Kidney (tissue), 14 donors: ENCODE data around the gene SPATA6. TPM values are rescaled to one million over a fixed set of nuclear protein-coding genes. Genes with fewer than 3 reads are reported as not detected.
A peak's percentile ranks its signal among the peaks of the same experiment; 100 is the strongest.

Source experiments
- DNase-seq, 5 donors: peaks; one replicate each; pipeline ENCODE4 v3.0.0-alpha.2; 2013 to 2020
- FAIRE-seq: peaks from 2 replicates; lab custom pipeline; 2012; peaks lifted over from hg19 to GRCh38; lab: Jason Lieb, UNC
- H3K27ac ChIP-seq, 2 donors: one replicate each; pipeline ENCODE4 v1.7.0; 2013; ENCODE audit warnings: low read depth in 2 of 2, low read length in 2 of 2, inconsistent platforms in 1 of 2
- H3K27me3 ChIP-seq: one replicate; pipeline ENCODE4 v1.7.1; 2013; ENCODE audit warnings: low read length, inconsistent platforms; ENCODE audit not compliant: control insufficient read depth, insufficient read depth
- H3K36me3 ChIP-seq, 3 donors: one replicate each; pipeline versions ENCODE4 v1.7.0 to v1.7.1; 2013; ENCODE audit warnings: low read length in 3 of 3, control low read depth in 1 of 3, inconsistent platforms in 1 of 3; ENCODE audit not compliant: insufficient read depth in 3 of 3, control insufficient read depth in 2 of 3
- H3K4me1 ChIP-seq, 3 donors: one replicate each; pipeline versions ENCODE4 v1.7.0 to v1.7.1; 2013; ENCODE audit warnings: low read length in 3 of 3, inconsistent platforms in 1 of 3, low read depth in 1 of 3; ENCODE audit not compliant: control insufficient read depth in 2 of 3, insufficient read depth in 2 of 3
- H3K4me3 ChIP-seq, 3 donors: one replicate each; pipeline versions ENCODE4 v1.7.0 to v1.8.1; 2013; ENCODE audit warnings: low read length in 3 of 3, control low read depth in 1 of 3, inconsistent platforms in 1 of 3
- H3K9ac ChIP-seq, 3 donors: one replicate each; pipeline versions ENCODE4 v1.7.0 to v1.7.1; 2013; ENCODE audit warnings: low read length in 3 of 3, control low read depth in 1 of 3, inconsistent platforms in 1 of 3
- H3K9me3 ChIP-seq, 3 donors: one replicate each; pipeline versions ENCODE4 v1.7.0 to v1.7.1; 2013; ENCODE audit warnings: low read length in 3 of 3, control low read depth in 1 of 3, inconsistent platforms in 1 of 3; ENCODE audit not compliant: control insufficient read depth in 2 of 3, insufficient read depth in 1 of 3
- CTCF ChIP-seq: IDR thresholded peaks from 3 replicates; pipeline ENCODE4 v1.5.1; 2012; ENCODE audit warnings: mild to moderate bottlenecking, moderate library complexity, borderline replicate concordance; ENCODE audit not compliant: insufficient read depth; ENCODE audit errors: extremely low read depth
- intact Hi-C: fragments of 100-400 bp; cut with DNase I; formaldehyde crosslinking; loops from one replicate; pipeline ENCODE4 v1.11.1; 2022
- polyA plus RNA-seq: library from polyadenylated mRNA; stranded (reverse); fragments of 350-450 nt; fragmentation: Illumina TruSeq; extraction: RNeasy Lipid Tissue Mini Kit (QIAGEN cat#74804); gene quantifications from one replicate; pipeline ENCODE4 v1.2.3, GENCODE V29; 2014; ENCODE audit warnings: low read depth, low replicate concordance; ENCODE audit not compliant: insufficient read depth
- total RNA-seq: library from RNA; stranded (reverse); fragmentation: NEBNext Ultra II Directional; extraction: Animal tissue kit (Norgen Biotek cat#: 25700); gene quantifications from one replicate; pipeline ENCODE4 v1.2.1, GENCODE V29; 2021
- donor health status: control.
- donor health status: control.
- donor health status: control.
- donor health status: control.
- donor health status: control.
- donor health status: DM: yes; HTN: yes; CAD: no.
- donor health status: Normal renal cell carcinoma (clear cell type).

The SPATA6 gene
- total and polyA plus RNA-seq, 2 donors from 2014 or later, result 5.6 to 32.5 TPM

- no peak overlapping the region for H3K9ac ChIP-seq
- H3K36me3 ChIP-seq, result no peaks in the 10 kb centered on the region
- H3K27ac ChIP-seq, result no peak overlapping the region
- H3K27me3 ChIP-seq, result no peaks in the 10 kb centered on the region
- no peaks in the 10 kb centered on the region for H3K4me1 ChIP-seq
- H3K4me3 ChIP-seq, result no peak overlapping the region
- no peak for TF ChIP-seq CTCF
- DNase-seq (no peak), FAIRE-seq (no peak)
- intact Hi-C loops, result no loop called here
- H3K9me3 ChIP-seq, result no peaks in the 10 kb centered on the region
Observed at GRCh38 chr1:48422009-48422408, 50.0 kb downstream of the SPATA6 start.

GRCh38 chr1:48418742-48419141 lies 53.3 kb downstream of the SPATA6 start:
- no peak for FAIRE-seq
- TF ChIP-seq CTCF, result no peak
- no peaks in the 10 kb centered on the region for H3K9me3 ChIP-seq

GRCh38 chr1:48415050-48415449 lies 57.0 kb downstream of the SPATA6 start:
- Histone ChIP-seq H3K9ac (no peak overlapping the region), H3K4me1 (no peaks in the 10 kb centered on the region), H3K4me3 (no peak overlapping the region), H3K36me3 (peaks cover 0 to 4% (median 0%) of the 10 kb centered on the region in 3 donors), H3K27ac (no peak overlapping the region), H3K27me3 (no peaks in the 10 kb centered on the region), H3K9me3 (no peaks in the 10 kb centered on the region)
- intact Hi-C loops, result no loop called here
- FAIRE-seq (no peak), DNase-seq (no peak)
- no peak for TF ChIP-seq CTCF

More at GRCh38 chr1:48418742-48419141, 53.3 kb downstream of the SPATA6 start:
- no peak overlapping the region for H3K27ac ChIP-seq
- H3K4me1 ChIP-seq, result no peaks in the 10 kb centered on the region
- no peaks in the 10 kb centered on the region for H3K27me3 ChIP-seq
- no peak for DNase-seq
- H3K36me3 ChIP-seq, result no peaks in the 10 kb centered on the region
- intact Hi-C loops, result no loop called here
- H3K9ac ChIP-seq, result no peak overlapping the region
- H3K4me3 ChIP-seq, result no peak overlapping the region

- FAIRE-seq, result no peak
- intact Hi-C loops, result no loop called here
Observed at GRCh38 chr1:48414264-48414663, 57.7 kb downstream of the SPATA6 start.

More at GRCh38 chr1:48414264-48414663, 57.7 kb downstream of the SPATA6 start:
- Histone ChIP-seq H3K9ac (no peak overlapping the region), H3K27ac (no peak overlapping the region), H3K36me3 (peaks cover 0 to 4% (median 0%) of the 10 kb centered on the region in 3 donors), H3K27me3 (no peaks in the 10 kb centered on the region), H3K4me3 (no peak overlapping the region), H3K4me1 (no peaks in the 10 kb centered on the region), H3K9me3 (no peaks in the 10 kb centered on the region)
- DNase-seq, result peak in 1 of 5 donors; percentile 0
- TF ChIP-seq CTCF, result no peak
